PFSK-1 (cell line): ENCODE measurements around the gene CAMK4.

Source experiments
- POLR2AphosphoS5 ChIP-seq: IDR thresholded peaks from 2 replicates; pipeline ENCODE4 v1.6.1; 2012; ENCODE audit warnings: low read depth, mild to moderate bottlenecking, control low read depth, low read length, moderate library complexity
- TF ChIP-seq, protein P1 (sequence below), 2 experiments: IDR thresholded peaks; 2 replicates each; pipeline versions ENCODE4 v1.6.1 to v1.8.0; 2011 to 2012; ENCODE audit warnings: low read depth in 2 of 2, low read length in 2 of 2, control low read depth in 1 of 2, inconsistent platforms in 1 of 2, mild to moderate bottlenecking in 1 of 2, moderate library complexity in 1 of 2; ENCODE audit not compliant: insufficient read depth in 1 of 2

DNA sequence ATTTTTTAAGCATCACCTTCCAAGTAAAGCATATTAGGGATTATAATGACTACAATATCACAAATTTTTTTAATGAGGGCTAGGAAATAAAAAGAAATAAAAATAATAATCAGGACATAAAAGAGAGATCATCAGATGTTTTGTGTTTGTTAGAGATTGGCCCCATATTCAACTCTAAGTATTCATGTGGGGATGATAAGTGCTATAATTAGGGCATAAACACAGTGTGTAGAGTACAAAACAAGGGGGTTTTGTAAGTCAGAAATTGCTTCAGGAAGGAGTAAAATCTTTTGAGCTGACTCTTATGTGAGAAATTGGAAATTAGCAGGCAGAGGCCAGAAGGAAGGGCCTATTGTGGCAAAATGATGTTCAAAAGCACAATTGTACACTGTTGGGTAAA lies 160.9 kb downstream of the CAMK4 start:
- no peak for TF ChIP-seq POLR2AphosphoS5
- TF ChIP-seq, protein P1, sequence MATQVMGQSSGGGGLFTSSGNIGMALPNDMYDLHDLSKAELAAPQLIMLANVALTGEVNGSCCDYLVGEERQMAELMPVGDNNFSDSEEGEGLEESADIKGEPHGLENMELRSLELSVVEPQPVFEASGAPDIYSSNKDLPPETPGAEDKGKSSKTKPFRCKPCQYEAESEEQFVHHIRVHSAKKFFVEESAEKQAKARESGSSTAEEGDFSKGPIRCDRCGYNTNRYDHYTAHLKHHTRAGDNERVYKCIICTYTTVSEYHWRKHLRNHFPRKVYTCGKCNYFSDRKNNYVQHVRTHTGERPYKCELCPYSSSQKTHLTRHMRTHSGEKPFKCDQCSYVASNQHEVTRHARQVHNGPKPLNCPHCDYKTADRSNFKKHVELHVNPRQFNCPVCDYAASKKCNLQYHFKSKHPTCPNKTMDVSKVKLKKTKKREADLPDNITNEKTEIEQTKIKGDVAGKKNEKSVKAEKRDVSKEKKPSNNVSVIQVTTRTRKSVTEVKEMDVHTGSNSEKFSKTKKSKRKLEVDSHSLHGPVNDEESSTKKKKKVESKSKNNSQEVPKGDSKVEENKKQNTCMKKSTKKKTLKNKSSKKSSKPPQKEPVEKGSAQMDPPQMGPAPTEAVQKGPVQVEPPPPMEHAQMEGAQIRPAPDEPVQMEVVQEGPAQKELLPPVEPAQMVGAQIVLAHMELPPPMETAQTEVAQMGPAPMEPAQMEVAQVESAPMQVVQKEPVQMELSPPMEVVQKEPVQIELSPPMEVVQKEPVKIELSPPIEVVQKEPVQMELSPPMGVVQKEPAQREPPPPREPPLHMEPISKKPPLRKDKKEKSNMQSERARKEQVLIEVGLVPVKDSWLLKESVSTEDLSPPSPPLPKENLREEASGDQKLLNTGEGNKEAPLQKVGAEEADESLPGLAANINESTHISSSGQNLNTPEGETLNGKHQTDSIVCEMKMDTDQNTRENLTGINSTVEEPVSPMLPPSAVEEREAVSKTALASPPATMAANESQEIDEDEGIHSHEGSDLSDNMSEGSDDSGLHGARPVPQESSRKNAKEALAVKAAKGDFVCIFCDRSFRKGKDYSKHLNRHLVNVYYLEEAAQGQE (IDR thresholded peaks at IDR 0.05; ENCODE audit: insufficient read depth in 1 of 2, low read depth in 2 of 2, low read length in 2 of 2), result no peak
